PC-9 (cell line): Measurements from ENCODE around the gene DNAJC18. TPM values are rescaled to one million over a fixed set of nuclear protein-coding genes. Genes with fewer than 3 reads are reported as not detected.

ENCODE experiments used
- BruUV-seq: library from RNA; stranded (reverse); fragments of 400-500 nt; replicated peaks from 2 replicates; lab custom pipeline; 2021; lab: Mats Ljungman, UMichigan
- CTCF ChIA-PET: fragments of 300-600 bp; sonication (Branson Sonifier 250); formaldehyde crosslinking; loops from one replicate; lab custom pipeline; 2022; ENCODE audit warnings: antibody characterized with exemption; lab: Charles Lee
- POLR2A ChIA-PET: fragments of 300-600 bp; sonication (Branson Sonifier 250); formaldehyde crosslinking; loops from one replicate; lab custom pipeline; 2022; ENCODE audit warnings: antibody characterized with exemption; ENCODE audit not compliant: unreplicated experiment; lab: Charles Lee
- DNase-seq, 2 experiments: peaks; one replicate each; pipeline versions ENCODE4 v3.0.0 to v3.0.0-alpha.2; 2015 to 2022; ENCODE audit warnings: mixed read lengths in 1 of 2
- H2AFZ ChIP-seq: fragments of 200-600 bp; sonication (generic); 2 replicates; pipeline ENCODE4 v1.8.1; 2017; ENCODE audit warnings: antibody characterized with exemption
- H3F3A ChIP-seq: fragments of 200-600 bp; sonication (generic); 2 replicates; pipeline ENCODE4 v1.8.1; 2017; ENCODE audit warnings: antibody characterized with exemption, mild to moderate bottlenecking, low read depth; ENCODE audit not compliant: insufficient read depth
- H3K27ac ChIP-seq: fragments of 200-600 bp; sonication (generic); 2 replicates; pipeline ENCODE4 v1.6.1; 2016; ENCODE audit warnings: mixed run types
- H3K27me3 ChIP-seq: fragments of 200-600 bp; sonication (generic); 2 replicates; pipeline ENCODE4 v1.6.1; 2016; ENCODE audit warnings: low read depth, mixed run types; ENCODE audit not compliant: insufficient read depth
- H3K36me3 ChIP-seq: fragments of 200-600 bp; sonication (generic); 2 replicates; pipeline ENCODE4 v1.6.1; 2016; ENCODE audit warnings: low read depth, mixed run types
- H3K4me1 ChIP-seq: fragments of 200-600 bp; sonication (generic); replicated peaks from 2 replicates; pipeline ENCODE4 v1.6.1; 2016; ENCODE audit warnings: mixed run types; ENCODE audit not compliant: insufficient read depth
- H3K4me2 ChIP-seq: fragments of 200-600 bp; sonication (generic); 2 replicates; pipeline ENCODE4 v1.6.1; 2017; ENCODE audit warnings: mixed run types
- H3K4me3 ChIP-seq: fragments of 200-600 bp; sonication (generic); 2 replicates; pipeline ENCODE4 v1.6.1; 2016; ENCODE audit warnings: mixed run types
- H3K79me2 ChIP-seq: fragments of 200-600 bp; sonication (generic); 2 replicates; pipeline ENCODE4 v1.6.1; 2017; ENCODE audit warnings: low read depth, mixed run types
- H3K9me2 ChIP-seq: fragments of 200-600 bp; sonication (generic); 2 replicates; pipeline ENCODE4 v1.8.1; 2017; ENCODE audit warnings: mild to moderate bottlenecking; ENCODE audit not compliant: insufficient read depth
- H3K9me3 ChIP-seq: fragments of 200-600 bp; sonication (generic); 2 replicates; pipeline ENCODE4 v1.8.1; 2016; ENCODE audit warnings: low read depth; ENCODE audit not compliant: insufficient read depth
- H4K20me1 ChIP-seq: fragments of 200-600 bp; sonication (generic); 2 replicates; pipeline ENCODE4 v1.8.1; 2017; ENCODE audit not compliant: insufficient read depth
- CTCF ChIP-seq: fragments of 200-600 bp; sonication (generic); conservative IDR thresholded peaks from 2 replicates; pipeline ENCODE4 v1.6.1; 2017; ENCODE audit warnings: mixed run types, antibody characterized with exemption, mild to moderate bottlenecking, moderate library complexity
- EZH2 ChIP-seq: fragments of 200-600 bp; sonication (generic); IDR thresholded peaks from 2 replicates; pipeline ENCODE4 v1.8.0; 2017; ENCODE audit warnings: antibody characterized with exemption, low read depth
- intact Hi-C: fragments of 100-400 bp; cut with micrococcal nuclease; formaldehyde crosslinking; loops from one replicate; pipeline ENCODE4 v1.10.0; 2022; ENCODE audit not compliant: unreplicated experiment
- total RNA-seq: library from RNA; stranded (reverse); gene quantifications from 2 replicates; pipeline ENCODE4 v1.2.3, GENCODE V29; 2021

The DNAJC18 gene
- total RNA-seq, 1 experiment from 2014 or later, result 8.9 TPM

- Histone ChIP-seq H4K20me1 (no peaks in the 10 kb centered on the region), H3K4me1 (no peaks in the 10 kb centered on the region), H2AFZ (no peak overlapping the region), H3F3A (no peaks in the 10 kb centered on the region), H3K4me3 (no peak overlapping the region), H3K79me2 (no peaks in the 10 kb centered on the region), H3K27me3 (no peaks in the 10 kb centered on the region), H3K27ac (no peak overlapping the region), H3K4me2 (no peak overlapping the region), H3K9me3 (no peaks in the 10 kb centered on the region), H3K9me2 (no peaks in the 10 kb centered on the region), H3K36me3 (no peaks in the 10 kb centered on the region)
- intact Hi-C loops, result no loop called here
- CTCF ChIA-PET, result interaction anchor here (0.6 kb wide), 1 partner anchor 219 kb away, joined by 3 read pairs; no protein-coding TSS in a partner anchor
- TF ChIP-seq EZH2 (no peak), CTCF (no peak)
- no TSS peak for BruUV-seq
- no peak for DNase-seq
- POLR2A ChIA-PET, result interaction anchor here (0.7 kb wide), 1 partner anchor 43 kb away, joined by 29 read pairs; no protein-coding TSS in a partner anchor
Observed at GRCh38 chr5:139417214-139417613, 22.1 kb downstream of the DNAJC18 start.

GRCh38 chr5:139416651-139417050, 22.7 kb downstream of the DNAJC18 start:
- intact Hi-C loops, result no loop called here
- Histone ChIP-seq H4K20me1 (no peaks in the 10 kb centered on the region), H3K4me2 (no peak overlapping the region), H3K9me2 (no peaks in the 10 kb centered on the region), H3K27me3 (no peaks in the 10 kb centered on the region), H3K4me3 (no peak overlapping the region), H3F3A (no peaks in the 10 kb centered on the region), H3K4me1 (no peaks in the 10 kb centered on the region), H3K79me2 (no peaks in the 10 kb centered on the region), H3K9me3 (no peaks in the 10 kb centered on the region), H3K27ac (no peak overlapping the region), H2AFZ (no peak overlapping the region), H3K36me3 (no peaks in the 10 kb centered on the region)
- CTCF ChIA-PET, result no interaction called here
- no TSS peak for BruUV-seq
- POLR2A ChIA-PET, result interaction anchor here (0.6 kb wide), 1 partner anchor 90 kb away, joined by 4 read pairs; no protein-coding TSS in a partner anchor
- DNase-seq, result no peak
- no peak for TF ChIP-seq CTCF

- ChIA-PET CTCF (no interaction called here), POLR2A (interaction anchor here (0.6 kb wide), 1 partner anchor 91 kb away, joined by 4 read pairs; no protein-coding TSS in a partner anchor)
- no peaks in the 10 kb centered on the region for H3K79me2 ChIP-seq
- no peaks in the 10 kb centered on the region for H3K9me2 ChIP-seq
- no TSS peak for BruUV-seq
- intact Hi-C loops, result no loop called here
- H3K9me3 ChIP-seq, result no peaks in the 10 kb centered on the region
- no peaks in the 10 kb centered on the region for H3K27me3 ChIP-seq
- no peak overlapping the region for H3K4me2 ChIP-seq
- no peaks in the 10 kb centered on the region for H3F3A ChIP-seq
- H3K36me3 ChIP-seq, result no peaks in the 10 kb centered on the region
- no peaks in the 10 kb centered on the region for H4K20me1 ChIP-seq
- H3K4me3 ChIP-seq, result no peak overlapping the region
- H2AFZ ChIP-seq, result no peak overlapping the region
- TF ChIP-seq EZH2 (no peak), CTCF (no peak)
- no peaks in the 10 kb centered on the region for H3K4me1 ChIP-seq
- no peak for DNase-seq
- no peak overlapping the region for H3K27ac ChIP-seq
Observed at GRCh38 chr5:139415869-139416268, 23.5 kb downstream of the DNAJC18 start.
